ENCODE data around the gene SERPINB2. TPM values are rescaled to one million over a fixed set of nuclear protein-coding genes. Genes with fewer than 3 reads are reported as not detected.

Gene SERPINB2
- polyA plus RNA-seq, 1 donor = 0.15 TPM

- no peaks in the 10 kb centered on the region for H3K36me3 ChIP-seq (ENCODE audit: control insufficient read depth, insufficient read depth, low read length)
- DNase-seq = no peak
- no peak overlapping the region for H3K4me3 ChIP-seq (ENCODE audit: low read length)
- no CpG with 5 or more reads among the region's 1 CpG for WGBS (ENCODE audit: insufficient coverage, low lambda C conversion rate)
- no peaks in the 10 kb centered on the region for H3K9me3 ChIP-seq (ENCODE audit: control insufficient read depth, low read depth, low read length)
- H3K27ac ChIP-seq (ENCODE audit: low read length) = no peak overlapping the region
- H3K4me1 ChIP-seq (ENCODE audit: control insufficient read depth, insufficient read depth, low read length) = no peaks in the 10 kb centered on the region
- no peaks in the 10 kb centered on the region for H3K27me3 ChIP-seq (ENCODE audit: control insufficient read depth, insufficient read depth, low read length)
Observed at GRCh38 chr18:63888470-63889190, 1.1 kb downstream of the SERPINB2 start.

- H3K27ac ChIP-seq (ENCODE audit: low read length) = no peak overlapping the region
- no CpG with 5 or more reads among the region's 2 CpGs for WGBS (ENCODE audit: insufficient coverage, low lambda C conversion rate)
- no peaks in the 10 kb centered on the region for H3K4me1 ChIP-seq (ENCODE audit: control insufficient read depth, insufficient read depth, low read length)
Observed at GRCh38 chr18:63889626-63890025, 2.1 kb downstream of the SERPINB2 start.

GRCh38 chr18:63890237-63890949 is 2.9 kb downstream of the SERPINB2 start:
- Histone ChIP-seq H3K9me3 (ENCODE audit: control insufficient read depth, low read depth, low read length) (no peaks in the 10 kb centered on the region), H3K36me3 (ENCODE audit: control insufficient read depth, insufficient read depth, low read length) (no peaks in the 10 kb centered on the region), H3K4me1 (ENCODE audit: control insufficient read depth, insufficient read depth, low read length) (no peaks in the 10 kb centered on the region), H3K4me3 (ENCODE audit: low read length) (no peak overlapping the region), H3K27me3 (ENCODE audit: control insufficient read depth, insufficient read depth, low read length) (no peaks in the 10 kb centered on the region), H3K27ac (ENCODE audit: low read length) (no peak overlapping the region)
- 80% methylated on average over 1 of the region's 6 CpGs for WGBS (ENCODE audit: insufficient coverage, low lambda C conversion rate)
- no peak for DNase-seq

More at GRCh38 chr18:63889626-63890025, 2.1 kb downstream of the SERPINB2 start:
- DNase-seq = no peak
- Histone ChIP-seq H3K4me3 (ENCODE audit: low read length) (no peak overlapping the region), H3K27me3 (ENCODE audit: control insufficient read depth, insufficient read depth, low read length) (no peaks in the 10 kb centered on the region), H3K9me3 (ENCODE audit: control insufficient read depth, low read depth, low read length) (no peaks in the 10 kb centered on the region), H3K36me3 (ENCODE audit: control insufficient read depth, insufficient read depth, low read length) (no peaks in the 10 kb centered on the region)

DNA sequence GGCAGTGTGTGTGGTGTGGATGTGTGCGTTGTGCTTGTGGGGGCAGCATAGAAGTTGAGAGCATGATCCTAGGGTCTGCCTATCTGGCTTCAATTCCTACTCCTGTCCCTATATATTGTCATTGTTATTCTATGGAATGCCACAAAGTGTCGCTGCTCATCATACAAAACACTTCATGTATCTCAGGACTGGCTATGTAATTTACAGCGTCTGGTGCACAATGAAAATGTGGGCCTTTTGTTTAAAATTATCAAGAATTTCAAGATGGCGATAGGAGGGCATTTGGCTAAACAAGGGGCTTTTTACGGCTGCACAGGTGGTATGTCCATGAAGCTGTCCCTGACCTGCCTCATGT is 3.4 kb downstream of the SERPINB2 start:
- H3K9me3 ChIP-seq (ENCODE audit: control insufficient read depth, low read depth, low read length) = no peaks in the 10 kb centered on the region
- H3K27me3 ChIP-seq (ENCODE audit: control insufficient read depth, insufficient read depth, low read length) = no peaks in the 10 kb centered on the region
- no peak overlapping the region for H3K4me3 ChIP-seq (ENCODE audit: low read length)
- no peaks in the 10 kb centered on the region for H3K4me1 ChIP-seq (ENCODE audit: control insufficient read depth, insufficient read depth, low read length)
- no peak for DNase-seq
- 78% methylated on average over 3 of the region's 5 CpGs for WGBS (ENCODE audit: insufficient coverage, low lambda C conversion rate)
- H3K36me3 ChIP-seq (ENCODE audit: control insufficient read depth, insufficient read depth, low read length) = no peaks in the 10 kb centered on the region
- no peak overlapping the region for H3K27ac ChIP-seq (ENCODE audit: low read length)

DNA sequence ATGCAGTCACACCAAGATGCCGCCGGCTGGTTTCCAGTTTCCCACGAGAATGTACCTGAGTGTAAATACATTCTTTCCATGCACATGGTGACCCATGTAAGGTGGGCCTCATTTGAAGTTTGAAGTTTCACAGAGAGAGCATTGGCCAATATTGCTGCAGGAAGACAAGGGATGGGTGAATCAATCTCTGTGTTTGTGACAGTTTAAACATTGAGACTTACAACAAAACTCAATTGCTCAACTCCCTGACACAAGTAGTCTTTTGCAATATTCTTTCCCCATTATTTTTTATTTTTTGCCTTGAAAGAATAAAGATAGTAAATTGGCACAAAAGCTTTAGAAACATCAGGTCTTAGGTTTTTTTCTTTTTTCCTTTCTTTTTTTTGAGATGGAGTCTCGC is 5.1 kb downstream of the SERPINB2 start:
- no peak for DNase-seq
- Histone ChIP-seq H3K4me1 (ENCODE audit: control insufficient read depth, insufficient read depth, low read length) (no peaks in the 10 kb centered on the region), H3K27me3 (ENCODE audit: control insufficient read depth, insufficient read depth, low read length) (no peaks in the 10 kb centered on the region), H3K36me3 (ENCODE audit: control insufficient read depth, insufficient read depth, low read length) (no peaks in the 10 kb centered on the region), H3K9me3 (ENCODE audit: control insufficient read depth, low read depth, low read length) (no peaks in the 10 kb centered on the region), H3K4me3 (ENCODE audit: low read length) (no peak overlapping the region), H3K27ac (ENCODE audit: low read length) (no peak overlapping the region)
- no CpG with 5 or more reads among the region's 4 CpGs for WGBS (ENCODE audit: insufficient coverage, low lambda C conversion rate)

- no peaks in the 10 kb centered on the region for H3K4me1 ChIP-seq (ENCODE audit: control insufficient read depth, insufficient read depth, low read length)
- H3K27ac ChIP-seq (ENCODE audit: low read length) = no peak overlapping the region
- no peaks in the 10 kb centered on the region for H3K9me3 ChIP-seq (ENCODE audit: control insufficient read depth, low read depth, low read length)
- DNase-seq = no peak
- H3K27me3 ChIP-seq (ENCODE audit: control insufficient read depth, insufficient read depth, low read length) = no peaks in the 10 kb centered on the region
- H3K4me3 ChIP-seq (ENCODE audit: low read length) = no peak overlapping the region
- no peaks in the 10 kb centered on the region for H3K36me3 ChIP-seq (ENCODE audit: control insufficient read depth, insufficient read depth, low read length)
- WGBS (ENCODE audit: insufficient coverage, low lambda C conversion rate) = no CpG with 5 or more reads among the region's 6 CpGs
Observed at GRCh38 chr18:63894106-63894772, 6.7 kb downstream of the SERPINB2 start.

- H3K27me3 ChIP-seq (ENCODE audit: control insufficient read depth, insufficient read depth, low read length) = no peaks in the 10 kb centered on the region
- H3K4me3 ChIP-seq (ENCODE audit: low read length) = no peak overlapping the region
- no peaks in the 10 kb centered on the region for H3K9me3 ChIP-seq (ENCODE audit: control insufficient read depth, low read depth, low read length)
- no peaks in the 10 kb centered on the region for H3K4me1 ChIP-seq (ENCODE audit: control insufficient read depth, insufficient read depth, low read length)
- H3K27ac ChIP-seq (ENCODE audit: low read length) = no peak overlapping the region
- DNase-seq = no peak
- WGBS (ENCODE audit: insufficient coverage, low lambda C conversion rate) = 100% methylated on average over 1 of the region's 6 CpGs
- H3K36me3 ChIP-seq (ENCODE audit: control insufficient read depth, insufficient read depth, low read length) = no peaks in the 10 kb centered on the region
Observed at GRCh38 chr18:63895190-63895589, 7.7 kb downstream of the SERPINB2 start.

- no peaks in the 10 kb centered on the region for H3K36me3 ChIP-seq (ENCODE audit: control insufficient read depth, insufficient read depth, low read length)
- no peaks in the 10 kb centered on the region for H3K27me3 ChIP-seq (ENCODE audit: control insufficient read depth, insufficient read depth, low read length)
- no peaks in the 10 kb centered on the region for H3K4me1 ChIP-seq (ENCODE audit: control insufficient read depth, insufficient read depth, low read length)
- WGBS (ENCODE audit: insufficient coverage, low lambda C conversion rate) = 100% methylated on average over 1 of the region's 4 CpGs
- DNase-seq = no peak
- H3K9me3 ChIP-seq (ENCODE audit: control insufficient read depth, low read depth, low read length) = no peaks in the 10 kb centered on the region
- no peak overlapping the region for H3K27ac ChIP-seq (ENCODE audit: low read length)
- no peak overlapping the region for H3K4me3 ChIP-seq (ENCODE audit: low read length)
Observed at GRCh38 chr18:63897072-63897471, 9.6 kb downstream of the SERPINB2 start.

- Histone ChIP-seq H3K36me3 (ENCODE audit: control insufficient read depth, insufficient read depth, low read length) (no peaks in the 10 kb centered on the region), H3K27me3 (ENCODE audit: control insufficient read depth, insufficient read depth, low read length) (no peaks in the 10 kb centered on the region), H3K27ac (ENCODE audit: low read length) (no peak overlapping the region), H3K4me1 (ENCODE audit: control insufficient read depth, insufficient read depth, low read length) (no peaks in the 10 kb centered on the region), H3K4me3 (ENCODE audit: low read length) (no peak overlapping the region), H3K9me3 (ENCODE audit: control insufficient read depth, low read depth, low read length) (no peaks in the 10 kb centered on the region)
- DNase-seq = no peak
Observed at GRCh38 chr18:63899206-63899605, 11.7 kb downstream of the SERPINB2 start.

DNA sequence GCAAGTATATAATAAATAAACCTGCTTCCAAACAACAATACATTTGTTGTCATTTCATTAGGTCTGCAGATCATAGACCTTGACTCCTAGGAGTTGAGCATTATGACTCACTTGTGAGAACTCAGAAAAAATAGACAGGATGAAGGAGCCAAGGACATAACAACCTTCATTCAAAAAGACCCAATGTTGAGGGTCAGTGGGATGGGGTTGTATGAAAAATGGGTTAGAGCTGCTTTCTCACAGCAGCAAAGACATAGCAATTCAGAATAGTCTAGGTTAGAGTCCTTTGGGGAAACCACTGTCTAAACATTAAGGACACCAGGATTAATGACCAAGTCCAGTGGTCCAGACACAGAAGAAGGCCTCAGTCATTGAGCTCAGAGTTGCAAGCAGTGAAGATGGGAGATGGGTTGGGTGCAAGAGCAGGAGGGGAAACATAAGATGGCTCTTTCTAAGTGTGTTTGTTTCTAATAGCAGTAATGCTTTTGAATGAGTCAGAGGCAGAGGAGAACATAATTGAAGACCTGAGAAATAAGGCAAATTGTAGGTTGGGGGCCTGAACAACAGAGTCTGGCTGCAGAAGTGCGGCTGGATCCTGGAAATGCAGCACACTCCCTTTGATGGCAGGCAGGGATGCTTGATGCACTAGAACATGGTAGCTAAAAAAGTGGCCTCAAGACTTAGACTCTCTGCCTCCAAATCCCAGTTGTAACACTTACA is 16.5 kb downstream of the SERPINB2 start:
- Histone ChIP-seq H3K9me3 (ENCODE audit: control insufficient read depth, low read depth, low read length) (no peaks in the 10 kb centered on the region), H3K4me3 (ENCODE audit: low read length) (no peak overlapping the region), H3K4me1 (ENCODE audit: control insufficient read depth, insufficient read depth, low read length) (no peaks in the 10 kb centered on the region), H3K36me3 (ENCODE audit: control insufficient read depth, insufficient read depth, low read length) (no peaks in the 10 kb centered on the region), H3K27me3 (ENCODE audit: control insufficient read depth, insufficient read depth, low read length) (no peaks in the 10 kb centered on the region), H3K27ac (ENCODE audit: low read length) (no peak overlapping the region)
- WGBS (ENCODE audit: insufficient coverage, low lambda C conversion rate) = no CpG with 5 or more reads among the region's 1 CpG
- no peak for DNase-seq
